ENCODE data around the gene SLC9A3.
"Not testable (repeated sequence)": the region's sequence is repeated elsewhere in the genome, so short reads cannot be mapped to it uniquely, and the experiment has no call there.

The SLC9A3 gene

DNA sequence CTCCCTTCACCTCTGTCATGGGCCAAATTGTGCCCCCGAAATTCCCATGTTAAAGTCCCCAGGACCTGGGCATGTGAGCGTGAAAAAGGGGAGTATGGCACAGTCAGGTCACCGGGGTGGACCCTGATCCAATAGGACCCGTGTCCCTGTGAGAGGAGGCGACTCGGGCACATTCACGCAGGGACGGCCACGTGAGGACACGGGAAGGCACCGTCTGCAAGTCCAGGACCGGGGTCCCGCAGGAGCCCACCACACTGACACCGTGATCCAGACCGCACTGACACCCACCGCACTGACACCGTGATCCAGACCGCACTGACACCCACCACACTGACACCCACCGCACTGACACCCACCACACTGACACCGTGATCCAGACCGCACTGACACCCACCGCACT, 37.7 kb downstream of the SLC9A3 start:
- not testable (repeated sequence) for DNase-seq

GRCh38 chr5:485946-486491, 38.2 kb downstream of the SLC9A3 start:
- no peak for DNase-seq

- DNase-seq, result no peak
Observed at GRCh38 chr5:485113-485945, 38.9 kb downstream of the SLC9A3 start.

GRCh38 chr5:484556-484955, 39.7 kb downstream of the SLC9A3 start:
- no peak for DNase-seq

- DNase-seq, result no peak
Observed at GRCh38 chr5:483434-484140, 40.7 kb downstream of the SLC9A3 start.

DNA sequence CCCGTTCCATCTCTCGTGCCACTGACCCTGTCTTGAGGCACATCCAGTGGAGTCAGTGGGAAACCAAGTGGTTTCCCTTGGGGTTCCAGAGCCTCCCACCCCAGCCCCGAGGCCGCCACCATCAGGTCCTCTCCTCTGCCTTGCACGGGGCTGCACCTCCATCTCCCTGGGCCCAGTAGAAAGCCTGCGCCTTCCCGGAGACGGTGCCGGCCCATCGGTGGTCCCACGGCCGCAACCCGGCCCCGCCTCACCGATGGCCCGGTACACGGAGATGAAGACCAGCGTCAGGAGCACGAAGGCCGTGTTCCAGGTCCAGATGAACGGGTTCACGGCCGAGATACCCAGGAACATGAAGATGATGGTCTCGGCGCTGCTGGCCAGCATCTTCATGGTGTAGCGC, 41.2 kb downstream of the SLC9A3 start:
- DNase-seq, result no peak

GRCh38 chr5:482506-482905, 41.7 kb downstream of the SLC9A3 start:
- DNase-seq, result no peak

DNA sequence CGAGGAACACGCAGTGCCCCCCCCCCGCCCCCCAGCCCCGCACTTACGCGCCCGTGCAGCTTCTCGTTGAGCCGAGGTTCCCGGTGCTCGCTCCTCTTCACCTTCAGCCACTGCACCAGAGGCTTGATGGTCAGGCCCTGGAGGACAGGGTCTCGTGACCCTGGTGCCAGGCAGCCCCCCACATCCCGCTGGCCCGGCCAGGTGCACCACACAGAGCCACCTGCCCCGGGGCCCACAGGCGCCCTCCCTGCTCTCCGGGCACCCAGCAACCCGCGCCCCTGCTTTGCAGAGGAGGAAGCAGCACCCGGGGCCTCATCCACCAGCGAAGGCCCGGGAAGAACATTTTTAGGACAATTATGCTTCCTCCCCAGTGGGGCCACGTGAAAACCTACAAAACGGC, 42.2 kb downstream of the SLC9A3 start:
- DNase-seq, result no peak

- no peak for DNase-seq
Observed at GRCh38 chr5:481347-481746, 42.9 kb downstream of the SLC9A3 start.

GRCh38 chr5:479566-480319, 44.5 kb downstream of the SLC9A3 start:
- no peak for DNase-seq

DNA sequence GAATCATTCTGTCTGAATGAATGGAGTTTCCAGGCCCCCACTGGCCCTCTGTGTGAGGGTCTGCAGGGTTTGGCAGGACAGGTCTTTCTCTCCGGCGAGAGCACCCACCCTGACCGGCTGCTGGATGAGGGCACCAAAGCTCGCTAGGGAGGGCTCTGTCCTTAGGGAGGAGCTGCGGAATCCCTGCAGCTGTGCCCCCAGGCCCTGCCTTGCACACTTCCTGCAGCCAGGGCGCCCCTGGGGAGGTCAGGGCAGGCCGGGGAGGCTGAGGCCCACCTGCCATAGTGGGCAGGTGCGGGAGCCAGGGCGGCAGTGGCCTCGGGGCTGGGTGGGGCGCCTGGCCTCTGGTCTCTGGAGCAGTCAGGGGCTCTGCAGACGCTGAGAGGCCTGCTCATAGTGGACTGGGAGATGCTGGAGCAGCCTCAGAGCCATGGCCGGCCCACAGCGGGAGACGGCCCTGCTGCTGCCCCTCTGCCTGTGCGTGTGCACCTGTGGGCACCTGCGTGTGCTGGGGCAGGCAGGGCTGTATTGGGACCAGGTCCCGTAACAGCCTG, 45.2 kb downstream of the SLC9A3 start:
- DNase-seq, result no peak

DNA sequence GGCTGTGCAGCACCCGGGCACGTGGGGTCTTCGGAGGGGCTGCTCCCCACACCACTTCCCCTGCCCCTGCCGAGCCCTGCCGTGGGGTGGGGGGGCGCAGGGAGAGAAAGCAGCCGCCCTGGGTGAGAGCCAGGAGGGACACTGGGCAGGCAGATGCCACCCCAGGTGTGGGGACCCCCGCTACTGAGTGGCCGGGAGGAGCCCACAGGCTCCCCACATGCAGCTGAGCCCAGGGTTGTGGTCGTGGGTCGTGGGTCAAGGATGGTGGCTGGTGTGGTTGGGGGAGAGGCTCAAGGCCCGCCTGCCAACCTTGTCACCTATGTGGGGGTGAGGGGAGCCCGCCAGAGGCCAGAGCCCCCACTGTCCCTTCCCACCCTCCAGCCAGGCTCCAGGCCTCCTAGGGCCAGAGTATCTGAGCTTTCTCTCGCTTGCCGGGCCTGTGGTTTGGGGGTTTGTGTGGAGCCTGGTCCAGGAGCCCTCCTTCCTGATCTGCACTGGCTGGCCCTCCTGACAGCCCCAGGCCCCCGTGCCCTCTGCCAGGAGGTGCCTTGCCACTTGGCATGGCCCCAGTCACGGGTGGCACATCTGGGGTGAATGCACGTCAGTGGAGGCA, 45.8 kb downstream of the SLC9A3 start:
- no peak for DNase-seq

DNA sequence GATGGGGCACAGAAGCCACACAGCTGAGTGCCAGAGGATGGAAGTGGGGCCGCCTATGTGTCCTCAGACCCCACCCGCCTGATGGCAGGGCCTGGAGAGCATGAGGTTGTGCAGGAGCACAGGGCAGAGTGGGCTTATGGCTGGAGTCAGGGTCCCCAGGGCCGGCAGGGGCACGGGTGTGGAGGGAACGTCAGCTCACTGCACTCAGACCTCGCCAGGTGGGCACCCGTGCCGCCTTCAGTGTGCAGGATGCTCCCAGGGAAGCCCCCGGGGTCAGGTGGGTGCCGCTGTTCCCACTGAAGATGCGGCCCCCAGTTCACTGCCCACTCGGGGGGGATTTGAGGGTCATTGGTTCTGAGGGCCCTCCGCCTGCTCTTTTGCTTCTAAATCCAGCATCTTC, 46.4 kb downstream of the SLC9A3 start:
- DNase-seq, result no peak

DNA sequence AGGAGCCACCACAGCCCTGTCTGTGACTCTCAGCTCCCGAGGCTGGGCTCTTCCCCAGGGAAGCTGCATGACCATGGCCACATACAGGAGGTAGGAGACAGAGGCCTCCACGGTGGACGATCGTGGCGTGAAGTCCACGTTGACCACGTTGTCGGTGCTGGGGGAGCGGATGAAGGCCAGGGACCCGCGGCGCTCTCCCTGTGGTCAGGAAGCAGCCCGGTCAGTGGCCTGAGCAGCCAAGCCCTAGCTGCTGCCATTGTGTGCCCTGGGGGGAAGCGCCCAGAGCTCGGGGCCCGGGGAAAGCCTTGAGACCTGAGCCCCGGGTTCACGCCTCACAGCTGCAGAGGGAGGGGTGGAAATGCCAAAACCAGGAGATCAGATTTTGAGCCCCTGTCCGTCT, 47.0 kb downstream of the SLC9A3 start:
- no peak for DNase-seq

DNA sequence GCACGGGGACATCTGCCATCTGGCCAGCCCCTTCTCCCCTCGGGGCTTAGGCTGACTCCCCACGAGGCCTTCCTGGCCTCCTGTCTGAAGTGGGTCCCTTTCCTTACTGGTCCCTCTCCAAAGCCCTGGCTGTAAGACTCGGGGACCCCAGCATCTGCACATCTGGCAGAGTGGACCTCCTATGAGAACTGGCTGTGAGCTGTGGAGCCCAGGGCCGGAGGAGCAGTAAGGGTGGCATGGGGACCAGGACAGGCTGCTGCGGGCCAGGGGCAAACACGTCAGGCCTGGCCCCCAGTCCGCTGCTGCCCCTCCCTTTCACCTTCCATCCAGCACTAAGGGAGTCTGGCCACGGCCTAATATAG, 47.5 kb downstream of the SLC9A3 start:
- no peak for DNase-seq

GRCh38 chr5:476102-476813, 48.0 kb downstream of the SLC9A3 start:
- no peak for DNase-seq

DNA sequence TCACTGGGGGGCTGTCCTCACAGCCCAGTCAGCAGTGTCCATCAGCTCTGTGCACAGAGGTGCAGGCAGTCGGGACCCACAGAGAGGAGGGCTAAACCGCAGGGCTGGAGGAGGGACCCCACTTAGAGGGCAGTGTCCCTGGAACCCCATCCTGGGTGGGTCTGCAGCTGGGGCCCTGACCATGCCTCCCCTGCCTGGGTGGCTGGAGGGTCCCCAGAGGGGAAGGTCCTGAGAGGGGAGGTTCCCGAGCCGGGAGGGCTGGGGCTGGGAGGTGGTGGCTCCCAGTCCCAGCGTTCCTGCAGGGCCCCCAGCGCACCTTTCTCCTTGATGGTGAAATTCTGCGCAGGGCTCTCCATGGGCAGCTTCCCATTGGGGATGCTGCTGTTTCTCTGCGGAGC, 48.5 kb downstream of the SLC9A3 start:
- DNase-seq, result no peak

GRCh38 chr5:474840-475661, 49.2 kb downstream of the SLC9A3 start:
- no peak for DNase-seq

- not testable (repeated sequence) for DNase-seq
Observed at GRCh38 chr5:474232-474839, 49.9 kb downstream of the SLC9A3 start.

- DNase-seq, result peak; percentile 73
Observed at GRCh38 chr5:473551-474192, 50.6 kb downstream of the SLC9A3 start.

All from NCI-H748 treated with DMSO at 0.1 percent for 48 hours (cell line).